ENCODE data around the gene B3GNT5.

B3GNT5 gene

GRCh38 chr3:183269345-183269744 is 16.3 kb downstream of the B3GNT5 start:
- Histone ChIP-seq H3K36me3 (replicated peaks; ENCODE audit: low read depth, low read length) (no peaks in the 10 kb centered on the region), H3K27ac (ENCODE audit: low read length) (no peak overlapping the region), H3K4me1 (ENCODE audit: low read length) (no peaks in the 10 kb centered on the region), H3K4me2 (ENCODE audit: low read length) (no peak overlapping the region), H4K20me1 (ENCODE audit: insufficient read depth, low read length) (no peaks in the 10 kb centered on the region), H3K27me3 (ENCODE audit: low read depth, low read length) (no peaks in the 10 kb centered on the region), H2AFZ (ENCODE audit: low read depth, low read length) (no peak overlapping the region), H3K9ac (ENCODE audit: low read length) (no peak overlapping the region), H3K4me3 (ENCODE audit: low read length) (no peak overlapping the region), H3K79me2 (ENCODE audit: low read length) (no peaks in the 10 kb centered on the region), H3K9me3 (ENCODE audit: insufficient read depth, low read length) (no peaks in the 10 kb centered on the region)
- TF ChIP-seq, protein P1, sequence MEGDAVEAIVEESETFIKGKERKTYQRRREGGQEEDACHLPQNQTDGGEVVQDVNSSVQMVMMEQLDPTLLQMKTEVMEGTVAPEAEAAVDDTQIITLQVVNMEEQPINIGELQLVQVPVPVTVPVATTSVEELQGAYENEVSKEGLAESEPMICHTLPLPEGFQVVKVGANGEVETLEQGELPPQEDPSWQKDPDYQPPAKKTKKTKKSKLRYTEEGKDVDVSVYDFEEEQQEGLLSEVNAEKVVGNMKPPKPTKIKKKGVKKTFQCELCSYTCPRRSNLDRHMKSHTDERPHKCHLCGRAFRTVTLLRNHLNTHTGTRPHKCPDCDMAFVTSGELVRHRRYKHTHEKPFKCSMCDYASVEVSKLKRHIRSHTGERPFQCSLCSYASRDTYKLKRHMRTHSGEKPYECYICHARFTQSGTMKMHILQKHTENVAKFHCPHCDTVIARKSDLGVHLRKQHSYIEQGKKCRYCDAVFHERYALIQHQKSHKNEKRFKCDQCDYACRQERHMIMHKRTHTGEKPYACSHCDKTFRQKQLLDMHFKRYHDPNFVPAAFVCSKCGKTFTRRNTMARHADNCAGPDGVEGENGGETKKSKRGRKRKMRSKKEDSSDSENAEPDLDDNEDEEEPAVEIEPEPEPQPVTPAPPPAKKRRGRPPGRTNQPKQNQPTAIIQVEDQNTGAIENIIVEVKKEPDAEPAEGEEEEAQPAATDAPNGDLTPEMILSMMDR (IDR thresholded peaks at IDR 0.05; ENCODE audit: low read depth, low read length) = no peak

DNA sequence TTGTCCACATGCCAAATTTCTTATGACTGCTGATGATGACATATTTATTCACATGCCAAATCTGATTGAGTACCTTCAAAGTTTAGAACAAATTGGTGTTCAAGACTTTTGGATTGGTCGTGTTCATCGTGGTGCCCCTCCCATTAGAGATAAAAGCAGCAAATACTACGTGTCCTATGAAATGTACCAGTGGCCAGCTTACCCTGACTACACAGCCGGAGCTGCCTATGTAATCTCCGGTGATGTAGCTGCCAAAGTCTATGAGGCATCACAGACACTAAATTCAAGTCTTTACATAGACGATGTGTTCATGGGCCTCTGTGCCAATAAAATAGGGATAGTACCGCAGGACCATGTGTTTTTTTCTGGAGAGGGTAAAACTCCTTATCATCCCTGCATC is 17.3 kb downstream of the B3GNT5 start:
- H2AFZ ChIP-seq (ENCODE audit: low read depth, low read length) = no peak overlapping the region
- no peaks in the 10 kb centered on the region for H3K4me1 ChIP-seq (ENCODE audit: low read length)
- H3K4me3 ChIP-seq (ENCODE audit: low read length) = no peak overlapping the region
- H4K20me1 ChIP-seq (ENCODE audit: insufficient read depth, low read length) = no peaks in the 10 kb centered on the region
- no peaks in the 10 kb centered on the region for H3K36me3 ChIP-seq (replicated peaks; ENCODE audit: low read depth, low read length)
- TF ChIP-seq, protein P1 (IDR thresholded peaks at IDR 0.05; ENCODE audit: low read depth, low read length) = no peak
- TF ChIP-seq EZH2phosphoT487 (IDR thresholded peaks at IDR 0.05; ENCODE audit: low read depth) = no peak
- H3K27ac ChIP-seq (ENCODE audit: low read length) = no peak overlapping the region
- no peak overlapping the region for H3K4me2 ChIP-seq (ENCODE audit: low read length)
- H3K79me2 ChIP-seq (ENCODE audit: low read length) = no peaks in the 10 kb centered on the region
- no peaks in the 10 kb centered on the region for H3K9me3 ChIP-seq (ENCODE audit: insufficient read depth, low read length)
- no peak overlapping the region for H3K9ac ChIP-seq (ENCODE audit: low read length)
- H3K27me3 ChIP-seq (ENCODE audit: low read depth, low read length) = no peaks in the 10 kb centered on the region

DNA sequence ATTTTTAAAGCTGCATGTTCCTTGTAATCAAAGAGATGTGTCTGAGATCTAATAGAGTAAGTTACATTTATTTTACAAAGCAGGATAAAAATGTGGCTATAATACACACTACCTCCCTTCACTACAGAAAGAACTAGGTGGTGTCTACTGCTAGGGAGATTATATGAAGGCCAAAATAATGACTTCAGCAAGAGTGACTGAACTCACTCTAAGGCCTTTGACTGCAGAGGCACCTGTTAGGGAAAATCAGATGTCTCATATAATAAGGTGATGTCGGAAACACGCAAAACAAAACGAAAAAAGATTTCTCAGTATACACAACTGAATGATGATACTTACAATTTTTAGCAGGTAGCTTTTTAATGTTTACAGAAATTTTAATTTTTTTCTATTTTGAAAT is 19.1 kb downstream of the B3GNT5 start:
- no peaks in the 10 kb centered on the region for H3K4me1 ChIP-seq (ENCODE audit: low read length)
- H3K27ac ChIP-seq (ENCODE audit: low read length) = no peak overlapping the region
- TF ChIP-seq, protein P1 (IDR thresholded peaks at IDR 0.05; ENCODE audit: low read depth, low read length) = no peak
- no peak for TF ChIP-seq EZH2phosphoT487 (IDR thresholded peaks at IDR 0.05; ENCODE audit: low read depth)
- H3K27me3 ChIP-seq (ENCODE audit: low read depth, low read length) = no peaks in the 10 kb centered on the region
- no peak overlapping the region for H3K9ac ChIP-seq (ENCODE audit: low read length)
- no peaks in the 10 kb centered on the region for H3K79me2 ChIP-seq (ENCODE audit: low read length)
- no peaks in the 10 kb centered on the region for H3K9me3 ChIP-seq (ENCODE audit: insufficient read depth, low read length)
- H3K4me3 ChIP-seq (ENCODE audit: low read length) = no peak overlapping the region
- no peaks in the 10 kb centered on the region for H4K20me1 ChIP-seq (ENCODE audit: insufficient read depth, low read length)
- H3K36me3 ChIP-seq (replicated peaks; ENCODE audit: low read depth, low read length) = no peaks in the 10 kb centered on the region
- no peak overlapping the region for H3K4me2 ChIP-seq (ENCODE audit: low read length)
- no peak overlapping the region for H2AFZ ChIP-seq (ENCODE audit: low read depth, low read length)

- Histone ChIP-seq H3K27me3 (ENCODE audit: low read depth, low read length) (no peaks in the 10 kb centered on the region), H3K4me3 (ENCODE audit: low read length) (no peak overlapping the region), H4K20me1 (ENCODE audit: insufficient read depth, low read length) (no peaks in the 10 kb centered on the region), H3K79me2 (ENCODE audit: low read length) (no peaks in the 10 kb centered on the region), H3K9ac (ENCODE audit: low read length) (no peak overlapping the region), H3K9me3 (ENCODE audit: insufficient read depth, low read length) (no peaks in the 10 kb centered on the region), H2AFZ (ENCODE audit: low read depth, low read length) (no peak overlapping the region), H3K27ac (ENCODE audit: low read length) (no peak overlapping the region), H3K4me2 (ENCODE audit: low read length) (no peak overlapping the region), H3K36me3 (replicated peaks; ENCODE audit: low read depth, low read length) (no peaks in the 10 kb centered on the region), H3K4me1 (ENCODE audit: low read length) (no peaks in the 10 kb centered on the region)
- TF ChIP-seq, protein P1 (IDR thresholded peaks at IDR 0.05; ENCODE audit: low read depth, low read length) = no peak
- TF ChIP-seq EZH2phosphoT487 (IDR thresholded peaks at IDR 0.05; ENCODE audit: low read depth) = no peak
Observed at GRCh38 chr3:183272791-183273190, 19.7 kb downstream of the B3GNT5 start.

All from OCI-LY3 (cell line).